Bronchial epithelial cell (primary cell): ENCODE measurements around the gene JAKMIP1. TPM values are rescaled to one million over a fixed set of nuclear protein-coding genes. Genes with fewer than 3 reads are reported as not detected.
"Not testable (repeated sequence)": the region's sequence is repeated elsewhere in the genome, so short reads cannot be mapped to it uniquely, and the experiment has no call there.

Experiments
- DNase-seq: peaks from one replicate; pipeline ENCODE4 v3.0.0-alpha.2; 2010; ENCODE audit warnings: low read depth
- FAIRE-seq: peaks from 2 replicates; lab custom pipeline; 2011; peaks lifted over from hg19 to GRCh38; lab: Jason Lieb, UNC
- H3K27me3 ChIP-seq: 2 replicates; pipeline ENCODE4 v1.5.1; 2011; ENCODE audit warnings: low read length; ENCODE audit not compliant: control insufficient read depth, insufficient read depth
- H3K36me3 ChIP-seq: 2 replicates; pipeline ENCODE4 v1.5.1; 2011; ENCODE audit warnings: low read length; ENCODE audit not compliant: control insufficient read depth, insufficient read depth
- H3K4me3 ChIP-seq: 2 replicates; pipeline ENCODE4 v1.5.1; 2011; ENCODE audit warnings: mild to moderate bottlenecking, low read depth, low read length, control low read depth
- CTCF ChIP-seq: IDR thresholded peaks from 2 replicates; pipeline ENCODE4 v1.5.1; 2011; ENCODE audit warnings: mild to moderate bottlenecking, moderate library complexity, low read length, control low read depth, inconsistent platforms; ENCODE audit not compliant: insufficient read depth, severe bottlenecking
- total RNA-seq: library from RNA; depleted of rRNA; stranded (reverse); fragments of >200 nt; gene quantifications from 2 replicates; pipeline ENCODE4 v1.2.1, GENCODE V29; 2014

Gene JAKMIP1
- total RNA-seq, 1 donor from 2014 or later = not detected

- H3K27me3 ChIP-seq = no peaks in the 10 kb centered on the region
- FAIRE-seq = no peak
- H3K4me3 ChIP-seq = no peak overlapping the region
- no peaks in the 10 kb centered on the region for H3K36me3 ChIP-seq
- DNase-seq = peak; percentile 37
- peak; percentile 88 for TF ChIP-seq CTCF
Observed at GRCh38 chr4:5998333-5998936, 201.9 kb downstream of the JAKMIP1 start.

- H3K4me3 ChIP-seq = no peak overlapping the region
- no peaks in the 10 kb centered on the region for H3K27me3 ChIP-seq
- DNase-seq (no peak), FAIRE-seq (no peak)
- no peaks in the 10 kb centered on the region for H3K36me3 ChIP-seq
- no peak for TF ChIP-seq CTCF
Observed at GRCh38 chr4:5996641-5997040, 203.7 kb downstream of the JAKMIP1 start.

- no peak for DNase-seq
- no peaks in the 10 kb centered on the region for H3K36me3 ChIP-seq
- no peak for FAIRE-seq
- no peak for TF ChIP-seq CTCF
- H3K27me3 ChIP-seq = no peaks in the 10 kb centered on the region
- no peak overlapping the region for H3K4me3 ChIP-seq
Observed at GRCh38 chr4:5995901-5996623, 204.3 kb downstream of the JAKMIP1 start.

- TF ChIP-seq CTCF = no peak
- H3K27me3 ChIP-seq = no peaks in the 10 kb centered on the region
- FAIRE-seq (no peak), DNase-seq (no peak)
- H3K4me3 ChIP-seq = no peak overlapping the region
- H3K36me3 ChIP-seq = no peaks in the 10 kb centered on the region
Observed at GRCh38 chr4:5993876-5994811, 206.2 kb downstream of the JAKMIP1 start.

- not testable (repeated sequence) for FAIRE-seq, H3K4me3 ChIP-seq, DNase-seq, H3K27me3 ChIP-seq, H3K36me3 ChIP-seq
Observed at GRCh38 chr4:5993346-5993745, 207.0 kb downstream of the JAKMIP1 start.

GRCh38 chr4:5992828-5993321 is 207.5 kb downstream of the JAKMIP1 start:
- FAIRE-seq (no peak), DNase-seq (no peak)
- no peaks in the 10 kb centered on the region for H3K36me3 ChIP-seq
- H3K27me3 ChIP-seq = no peaks in the 10 kb centered on the region
- TF ChIP-seq CTCF = no peak
- H3K4me3 ChIP-seq = no peak overlapping the region
